NK-92 (cell line): ENCODE results near the gene EIF4E1B.

Experiments
- DNase-seq: peaks from one replicate; lab custom pipeline; 2025; ENCODE audit not compliant: unreplicated experiment; lab: John Stamatoyannopoulos, UW

Gene EIF4E1B

DNA sequence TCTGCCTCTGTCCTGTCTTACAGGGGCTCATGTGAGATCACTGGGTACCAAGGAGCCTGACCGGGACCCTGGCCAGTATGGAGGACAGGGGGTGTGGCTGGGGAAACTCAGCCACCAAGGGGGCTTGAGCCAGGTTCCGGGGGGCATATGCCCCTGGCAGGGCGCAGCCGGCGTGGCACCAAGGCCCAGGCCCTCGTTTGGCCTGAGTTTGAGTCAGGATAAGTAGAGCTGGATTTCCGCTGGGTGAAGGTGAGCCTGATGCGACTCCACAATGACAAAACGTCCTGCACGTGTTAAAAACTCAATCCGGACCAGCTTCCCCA lies 16.2 kb downstream of the EIF4E1B start:
- no peak for DNase-seq

DNA sequence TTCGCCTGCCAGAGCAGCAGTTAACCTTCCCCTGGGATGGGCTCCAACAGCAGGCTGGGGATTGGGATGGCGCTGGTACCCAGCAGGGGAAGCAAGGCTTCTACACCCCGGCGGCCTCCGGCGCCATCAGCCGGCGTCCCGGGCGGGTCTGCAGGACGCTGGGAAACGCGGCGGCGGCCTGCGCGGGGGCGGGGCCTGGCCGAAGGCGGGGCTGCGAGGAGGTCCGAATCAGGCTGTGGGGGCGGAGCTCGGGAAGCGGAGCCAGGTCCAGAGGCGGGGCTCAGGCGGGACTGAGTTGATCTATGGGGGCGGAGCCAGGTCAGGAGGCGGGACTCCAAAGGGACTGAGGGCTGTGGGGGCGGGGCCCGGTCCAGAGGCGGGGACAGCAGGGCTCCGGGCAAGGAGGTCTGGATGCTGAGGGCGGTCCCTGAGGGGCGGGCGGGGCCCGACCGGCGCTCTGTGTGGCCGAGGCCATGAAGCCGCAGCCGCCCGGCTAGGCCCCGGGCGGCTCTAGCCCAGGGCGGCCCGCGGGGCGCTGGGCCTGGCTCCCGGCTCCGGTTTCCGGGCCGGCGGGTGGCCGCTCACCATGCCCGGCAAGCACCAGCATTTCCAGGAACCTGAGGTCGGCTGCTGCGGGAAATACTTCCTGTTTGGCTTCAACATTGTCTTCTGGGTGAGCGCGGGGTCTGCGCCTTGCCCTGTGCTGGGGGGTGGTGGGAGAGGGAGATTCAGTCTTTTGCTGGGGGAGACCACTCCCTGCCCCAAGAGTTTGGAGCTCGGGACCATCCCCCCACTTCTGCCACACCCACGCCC lies 16.8 kb downstream of the EIF4E1B start, which contains the start of gene TSPAN17:
Gene TSPAN17 (plus strand): TSS at position 455 of the 813 bp plus-strand sequence. CDS start 132 bp downstream, at position 587.
- DNase-seq, result peak; percentile 82

DNA sequence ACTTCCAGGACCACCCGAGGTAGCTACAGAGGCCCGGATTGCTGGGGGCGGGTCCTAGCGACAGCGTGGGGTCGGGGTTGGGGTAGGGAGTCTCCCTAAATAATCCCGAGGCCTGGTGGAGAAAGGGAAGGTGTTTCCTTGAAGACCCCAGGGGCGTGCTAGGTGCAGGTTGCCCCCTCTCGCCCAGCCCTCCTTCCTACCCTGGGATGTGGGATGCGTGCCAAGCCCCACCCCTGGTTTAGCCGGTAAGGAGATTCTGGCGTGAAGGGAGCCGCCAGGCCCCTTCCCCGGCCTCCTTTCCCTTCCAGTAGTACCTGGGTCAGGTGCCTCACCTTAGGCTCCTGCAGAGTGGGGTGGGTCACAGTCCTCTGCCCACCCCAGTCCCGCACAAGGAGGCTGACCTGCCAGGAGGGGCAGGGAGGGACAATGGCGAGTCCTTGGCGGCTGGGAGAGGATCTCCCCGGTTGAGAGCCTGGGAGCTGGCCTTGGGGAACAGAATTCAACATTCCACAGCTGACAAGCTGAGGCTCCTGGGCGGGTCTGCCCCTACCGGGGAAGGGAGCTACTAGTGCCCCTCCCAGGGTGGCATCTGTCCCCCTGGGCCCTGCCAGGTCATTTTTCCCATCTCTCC lies 17.5 kb downstream of the EIF4E1B start:
- no peak for DNase-seq

DNA sequence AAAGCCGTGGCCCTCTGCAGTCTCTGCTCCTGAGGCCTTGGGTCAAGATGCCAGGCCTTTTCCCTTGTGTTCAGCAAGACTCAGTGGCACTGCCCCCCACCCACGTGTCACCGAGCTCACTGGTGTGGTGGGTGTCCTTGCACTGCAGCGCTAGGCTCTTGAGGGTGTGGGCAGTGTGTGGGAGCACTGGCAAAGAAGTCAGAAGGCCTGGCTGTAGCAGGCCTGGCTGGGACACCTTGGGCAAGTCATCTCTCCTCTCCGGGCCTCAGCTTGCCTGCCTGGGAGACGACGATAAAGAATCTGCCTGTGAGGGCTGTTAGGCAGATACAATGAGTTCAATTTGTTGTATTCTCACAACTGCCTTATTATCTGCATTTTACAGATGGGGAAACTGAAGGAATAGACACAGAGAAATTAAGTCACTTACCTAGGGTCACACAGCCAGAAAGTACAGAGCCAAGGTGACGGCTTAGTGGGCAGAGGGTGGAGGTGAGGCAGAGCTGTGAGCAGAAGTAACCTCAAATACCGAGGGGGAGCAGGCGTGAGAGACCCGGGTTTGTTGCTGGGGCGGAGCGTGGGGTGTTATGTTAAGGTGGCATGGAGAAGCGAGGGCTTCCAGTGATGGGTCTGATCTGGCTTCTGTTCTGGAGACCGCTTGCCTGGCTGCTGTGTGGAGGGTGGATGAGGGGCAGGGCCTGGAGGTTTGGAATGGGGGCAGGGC lies 18.2 kb downstream of the EIF4E1B start:
- no peak for DNase-seq

DNA sequence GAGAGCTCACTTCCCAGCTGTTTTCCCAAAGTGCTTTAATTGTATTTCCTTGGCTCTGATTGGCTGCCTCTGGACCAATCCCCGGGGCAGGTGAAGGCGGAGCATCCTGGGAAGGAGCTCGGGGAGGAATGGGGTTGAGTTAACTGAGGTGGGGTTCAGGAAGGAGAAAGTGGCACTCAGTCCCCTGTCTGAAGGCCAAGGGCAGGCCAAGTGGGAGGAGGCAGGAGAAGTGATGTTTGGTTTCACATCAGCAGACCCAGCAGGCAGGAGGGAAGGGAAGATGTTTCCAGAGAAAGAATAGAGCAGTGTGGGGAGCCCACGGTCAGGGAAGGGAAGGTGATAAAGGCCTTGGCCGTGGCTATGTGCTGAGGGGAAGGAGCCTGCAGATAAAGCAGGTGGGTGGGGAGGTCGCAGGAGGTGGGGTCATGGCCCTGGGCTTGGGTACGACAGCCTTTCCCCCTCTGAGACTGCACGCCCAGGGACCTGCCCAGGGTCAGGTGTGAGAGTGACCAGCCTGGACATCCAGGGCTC lies 19.9 kb downstream of the EIF4E1B start:
- no peak for DNase-seq

DNA sequence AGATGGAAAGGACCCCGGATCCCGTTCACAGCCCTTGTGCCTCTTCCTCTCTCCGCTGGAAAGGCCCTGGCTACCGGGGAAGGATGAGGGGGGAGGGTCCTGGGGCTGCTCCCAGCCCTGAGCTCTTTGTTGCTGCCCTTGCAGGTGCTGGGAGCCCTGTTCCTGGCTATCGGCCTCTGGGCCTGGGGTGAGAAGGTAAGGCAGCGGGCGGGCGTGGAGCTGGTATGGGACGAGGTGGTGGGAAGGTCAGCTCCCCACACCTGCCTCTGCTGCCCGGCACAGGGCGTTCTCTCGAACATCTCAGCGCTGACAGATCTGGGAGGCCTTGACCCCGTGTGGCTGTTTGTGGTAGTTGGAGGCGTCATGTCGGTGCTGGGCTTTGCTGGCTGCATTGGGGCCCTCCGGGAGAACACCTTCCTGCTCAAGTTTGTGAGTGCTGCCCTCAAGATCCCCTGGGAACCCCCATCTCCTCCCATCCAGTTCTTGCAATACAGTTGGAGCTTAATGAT lies 21.1 kb downstream of the EIF4E1B start:
- DNase-seq, result no peak

DNA sequence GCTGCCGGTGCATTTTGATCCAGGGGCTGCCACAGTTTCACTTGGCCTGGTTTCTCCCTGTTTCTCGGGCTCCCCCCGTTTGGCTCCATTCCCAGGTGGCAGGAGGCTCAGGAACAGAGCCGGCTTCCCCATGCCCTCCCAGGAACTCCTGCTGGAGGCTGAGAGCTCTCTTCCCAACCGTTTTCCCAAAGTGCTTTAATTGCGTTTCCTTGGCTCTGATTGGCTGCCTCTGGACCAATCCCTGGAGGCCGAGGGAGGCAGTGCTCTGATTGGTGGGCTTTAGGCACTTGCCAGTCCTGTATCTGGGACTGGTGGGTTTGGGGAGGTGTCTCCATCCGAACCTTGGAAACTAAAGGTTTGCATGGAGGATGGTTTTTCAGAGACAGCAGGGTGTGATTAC lies 21.7 kb downstream of the EIF4E1B start:
- DNase-seq, result no peak

DNA sequence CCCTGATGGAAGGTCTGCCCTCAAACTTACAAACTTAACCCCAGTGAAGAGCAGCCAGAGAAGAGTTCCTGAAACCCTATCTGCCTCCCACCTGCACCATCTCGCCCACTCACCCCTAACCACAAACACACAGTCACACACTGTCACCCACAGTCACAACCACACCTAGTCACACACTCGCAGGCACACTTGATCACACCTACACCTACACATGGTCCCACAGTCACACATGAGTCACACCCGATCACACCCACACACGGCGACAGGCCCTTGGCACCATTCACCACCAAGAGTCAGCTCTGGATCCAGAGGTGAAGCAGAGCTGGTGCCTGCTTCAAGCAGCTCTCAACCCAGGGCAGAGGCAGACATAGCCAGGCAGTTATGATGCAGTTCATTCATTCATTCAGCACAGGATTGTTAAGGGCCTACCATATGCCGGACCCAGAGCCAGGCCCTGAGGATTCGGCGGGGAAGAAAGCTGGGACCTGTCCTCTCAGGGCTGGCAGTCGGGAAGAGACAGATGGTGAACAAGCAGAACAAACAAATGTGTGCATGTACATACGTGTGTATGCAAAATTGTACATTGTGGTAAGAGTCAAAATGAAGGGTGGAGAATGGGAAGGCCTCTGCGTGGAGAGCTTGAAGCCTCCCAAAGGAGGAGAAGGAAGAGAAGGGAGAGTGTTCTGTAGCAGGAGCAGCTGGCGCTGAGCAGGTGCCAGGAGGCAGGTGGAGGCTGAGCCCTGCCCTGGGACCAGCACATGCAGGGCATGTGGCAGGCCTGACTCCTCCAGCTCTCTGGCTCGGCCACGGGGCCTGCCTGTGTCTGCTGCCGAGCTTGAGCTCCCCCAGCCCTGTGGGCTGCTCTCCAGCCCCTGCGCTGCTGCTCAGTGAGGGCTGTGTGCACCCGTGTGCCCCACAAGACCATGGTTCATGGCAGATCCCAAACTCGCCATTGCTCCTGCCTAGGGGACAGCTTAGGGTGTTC lies 23.2 kb downstream of the EIF4E1B start:
- DNase-seq, result no peak

DNA sequence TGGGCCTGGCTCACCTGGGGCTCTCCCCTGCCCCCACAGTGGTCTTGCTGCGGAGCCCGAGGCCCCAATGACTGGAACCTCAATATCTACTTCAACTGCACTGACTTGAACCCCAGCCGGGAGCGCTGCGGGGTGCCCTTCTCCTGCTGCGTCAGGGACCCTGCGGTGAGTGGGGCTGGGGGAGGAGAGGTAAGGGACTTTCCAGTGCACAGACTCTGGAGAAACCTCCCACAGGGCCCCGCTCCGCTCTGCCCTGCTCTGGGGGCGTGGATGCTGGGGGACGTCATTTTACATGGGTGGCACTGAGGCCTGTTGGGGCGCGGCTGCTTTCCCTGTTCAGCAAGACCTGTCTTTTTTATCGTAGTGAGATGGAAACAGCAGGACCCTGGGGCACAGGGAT lies 24.4 kb downstream of the EIF4E1B start:
- DNase-seq, result no peak

DNA sequence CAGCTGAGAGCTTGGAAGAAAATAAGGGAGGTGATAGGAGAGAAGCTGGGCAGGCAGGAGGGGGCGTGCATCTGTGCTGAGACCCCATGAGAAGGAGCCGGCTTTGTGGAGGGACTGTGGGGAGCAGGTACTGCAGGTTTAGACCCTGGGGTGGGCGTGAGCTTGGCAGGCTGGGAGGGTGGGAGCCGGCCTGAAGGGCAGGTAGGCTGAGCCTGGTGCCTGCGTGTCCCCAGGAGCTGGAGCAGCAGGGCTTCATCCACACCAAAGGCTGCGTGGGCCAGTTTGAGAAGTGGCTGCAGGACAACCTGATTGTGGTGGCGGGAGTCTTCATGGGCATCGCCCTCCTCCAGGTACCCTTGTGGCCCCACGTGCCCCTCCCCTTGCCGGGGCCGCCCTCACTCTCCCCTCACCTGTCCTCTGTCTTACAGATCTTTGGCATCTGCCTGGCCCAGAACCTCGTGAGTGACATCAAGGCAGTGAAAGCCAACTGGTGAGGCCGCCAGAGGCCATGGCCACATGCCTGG lies 26.1 kb downstream of the EIF4E1B start:
- DNase-seq, result no peak

DNA sequence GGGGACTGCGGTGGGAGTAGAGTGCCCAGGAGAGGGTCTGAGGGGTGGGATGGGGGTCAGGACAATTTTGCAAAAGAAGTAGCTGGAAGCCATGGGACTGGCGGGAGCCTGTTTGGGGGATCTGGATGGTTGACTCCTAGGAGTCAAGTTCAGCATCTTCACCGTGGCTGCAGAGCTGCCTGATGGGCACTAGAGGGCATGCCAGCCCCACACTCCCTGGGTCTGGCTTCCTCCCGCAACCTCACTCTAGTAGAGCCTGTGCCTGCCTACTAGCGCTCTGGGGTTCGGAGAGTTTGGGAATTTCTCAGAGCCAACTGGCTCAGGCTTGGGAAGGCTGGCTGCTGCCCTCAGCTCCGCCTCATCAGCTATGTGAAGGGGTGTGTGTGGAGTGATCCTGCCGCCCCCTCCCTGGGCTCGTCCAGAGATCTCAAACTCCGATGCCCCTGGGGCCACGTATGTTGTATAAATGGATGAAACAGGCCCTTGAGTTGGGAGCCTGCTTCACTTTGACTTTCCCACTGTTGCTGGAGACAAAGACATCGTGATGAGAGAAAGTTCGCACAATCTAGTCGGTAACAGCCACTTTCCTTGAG lies 27.6 kb downstream of the EIF4E1B start:
- no peak for DNase-seq

DNA sequence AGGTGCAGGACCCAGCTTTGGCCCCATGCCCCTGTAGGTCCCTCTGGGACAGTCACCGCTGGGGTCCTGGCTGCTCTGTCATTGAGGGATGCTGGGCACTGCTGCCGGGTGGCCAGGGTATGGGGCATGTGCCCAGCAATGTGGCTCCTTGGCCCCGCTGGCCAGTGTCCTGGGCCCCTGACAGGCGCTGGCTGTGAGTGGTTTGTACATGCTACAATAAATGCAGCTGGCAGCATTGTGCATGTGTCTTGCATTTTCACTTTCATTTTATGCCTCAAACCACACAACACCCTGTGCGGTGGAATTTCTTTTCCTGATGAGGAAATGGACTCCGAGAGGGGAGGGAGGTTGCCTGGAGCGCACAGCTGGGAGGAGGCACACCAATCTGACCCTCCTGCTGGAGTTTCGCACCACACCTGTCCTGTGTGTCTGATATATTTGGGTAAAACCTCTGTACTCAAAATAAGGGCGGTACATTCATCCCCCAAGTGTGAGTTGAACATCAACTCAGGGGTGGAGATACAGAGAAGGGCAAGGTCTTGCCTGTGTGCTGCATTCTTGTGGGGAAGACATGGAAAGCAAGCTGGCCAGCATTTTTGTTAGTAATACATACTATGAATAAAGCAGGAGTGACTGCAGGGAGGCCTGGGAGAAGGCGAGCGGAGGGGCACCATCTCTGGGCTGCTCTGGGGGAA lies 28.5 kb downstream of the EIF4E1B start:
- no peak for DNase-seq

DNA sequence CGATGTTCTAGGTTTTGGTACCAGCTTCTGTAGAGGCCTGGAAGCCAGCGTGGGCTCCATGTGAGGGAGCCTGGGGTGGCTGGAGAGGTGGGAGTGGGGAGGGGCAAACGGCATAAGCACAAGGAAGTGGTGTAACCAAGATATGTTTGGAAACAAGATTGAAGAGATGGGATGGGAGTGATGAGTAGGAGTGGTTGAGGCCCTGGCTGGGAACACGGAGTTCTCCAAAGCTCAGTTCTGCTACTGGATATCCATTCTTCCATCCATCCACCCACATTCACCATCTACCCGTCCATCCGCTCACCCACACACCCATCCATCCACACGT lies 29.0 kb downstream of the EIF4E1B start:
- DNase-seq, result no peak

DNA sequence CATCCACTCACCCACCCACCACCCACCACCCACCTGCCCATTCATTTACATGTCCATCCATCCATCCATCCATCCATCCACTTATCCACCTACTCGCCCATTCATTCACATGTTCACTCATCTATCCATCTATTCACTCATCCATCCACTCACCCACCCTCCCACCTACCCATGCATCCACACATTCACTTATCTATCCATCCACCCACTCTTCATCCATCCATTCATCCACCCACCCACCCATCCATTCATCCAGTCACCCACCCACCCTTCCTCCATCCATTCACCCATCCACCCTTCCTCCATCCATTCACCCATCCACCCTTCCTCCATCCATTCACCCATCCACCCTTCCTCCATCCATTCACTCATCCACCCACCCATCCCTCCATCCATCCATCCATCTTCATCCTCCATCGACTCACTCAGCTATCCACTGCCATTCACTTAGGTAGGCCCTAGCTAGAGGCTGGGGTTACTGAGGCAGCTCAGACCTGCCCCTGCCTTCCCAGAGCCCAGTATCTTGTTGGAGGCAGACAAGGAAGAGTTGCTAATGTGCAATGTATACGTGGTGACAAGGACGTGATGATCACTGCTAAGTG lies 29.5 kb downstream of the EIF4E1B start:
- no peak for DNase-seq

DNA sequence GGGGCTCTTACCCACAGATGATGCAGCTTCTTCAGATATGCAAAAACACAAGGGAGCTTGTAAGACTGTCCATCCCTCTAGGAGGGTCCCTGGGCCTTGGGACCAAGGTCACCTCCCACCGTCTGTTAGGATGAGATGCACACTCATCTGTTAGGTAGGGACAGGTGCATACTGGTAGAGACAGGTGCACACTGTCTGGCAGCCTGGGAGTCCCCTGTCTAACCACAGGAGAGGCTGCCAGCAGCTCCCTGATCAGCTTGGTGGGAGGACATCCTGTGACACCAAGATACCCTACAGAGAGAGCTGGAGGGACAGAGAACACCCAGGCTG lies 30.0 kb downstream of the EIF4E1B start:
- DNase-seq, result no peak

DNA sequence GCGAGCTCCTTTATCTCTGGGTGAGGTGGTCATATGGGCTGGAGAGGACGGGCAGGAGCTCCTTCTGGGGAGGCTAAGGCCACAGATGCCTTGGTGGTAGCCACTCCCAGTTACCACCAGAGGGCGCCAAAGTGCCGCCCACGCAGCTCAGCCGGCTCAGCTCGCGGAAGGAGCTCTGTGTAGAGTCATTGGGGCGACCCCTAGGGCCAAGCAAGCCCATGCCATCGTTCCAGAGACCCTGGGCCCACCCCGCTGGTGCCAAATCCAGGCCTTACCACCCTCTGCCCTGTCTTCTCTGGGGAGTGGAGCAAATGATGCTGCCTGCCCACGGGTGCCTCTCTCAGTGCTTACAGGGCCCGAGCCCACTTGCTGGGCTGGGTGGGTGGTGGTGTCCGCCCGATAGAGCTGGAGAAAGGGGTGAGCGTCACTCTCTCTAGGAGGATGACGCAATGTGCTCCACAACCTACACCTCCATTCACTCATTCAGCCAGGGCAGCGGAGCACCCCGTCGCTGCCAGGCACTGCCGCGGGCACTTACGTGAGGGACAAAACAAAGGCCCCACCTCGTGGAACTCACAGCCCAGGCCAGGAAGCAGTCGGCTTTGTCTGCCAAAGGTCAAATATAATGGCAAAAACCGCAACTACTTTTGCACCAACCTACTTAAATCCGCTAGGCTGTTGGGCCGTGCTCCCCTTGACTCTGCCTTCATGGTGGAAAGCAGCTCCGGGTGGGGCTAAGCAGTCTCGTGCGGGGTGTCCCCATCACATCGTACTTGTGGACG lies 30.6 kb downstream of the EIF4E1B start:
- no peak for DNase-seq

DNA sequence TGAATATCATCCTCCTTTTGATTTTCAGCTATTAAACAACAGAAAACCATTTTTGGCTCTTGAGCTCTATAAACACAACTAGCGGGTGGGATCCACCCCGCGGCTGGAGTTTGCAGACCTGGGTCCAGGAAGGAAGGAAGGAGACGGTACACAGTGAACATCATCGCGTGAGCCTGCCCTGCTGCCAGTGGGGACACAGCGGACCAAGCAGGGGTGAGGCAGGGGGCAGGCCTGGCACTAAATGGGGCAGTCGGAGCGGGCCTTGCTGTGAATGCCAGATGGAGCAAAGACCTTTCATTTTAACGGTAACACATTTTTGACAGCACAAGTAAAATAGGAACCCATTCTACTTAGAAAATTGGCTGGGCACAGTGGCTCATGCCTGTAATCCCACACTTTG lies 31.2 kb downstream of the EIF4E1B start:
- DNase-seq, result no peak
